Motor neuron (in vitro differentiated cells): ENCODE results near the gene EYS. TPM values are rescaled to one million over a fixed set of nuclear protein-coding genes. Genes with fewer than 3 reads are reported as not detected.

Experiments
- ATAC-seq, 8 experiments: fragments of 200-7000 bp; cut with Tn5 transposase; replicated peaks in 6 of 8; 2 replicates each; pipeline ENCODE4 v1.8.0; 2021; ENCODE audit warnings: mild to moderate bottlenecking in 8 of 8, moderate library complexity in 8 of 8
- H3K27ac ChIP-seq, 2 donors: fragments of 250-450 bp; sonication (Bioruptor Pico); 2 replicates each; pipeline ENCODE4 v1.9.0; 2021; ENCODE audit warnings: antibody characterized with exemption in 2 of 2, mild to moderate bottlenecking in 2 of 2, moderate library complexity in 1 of 2
- H3K4me1 ChIP-seq, 2 donors: fragments of 250-450 bp; sonication (Bioruptor Pico); replicated peaks in 1 of 2; 2 replicates each; pipeline ENCODE4 v1.6.1; 2021; ENCODE audit warnings: antibody characterized with exemption in 2 of 2, mild to moderate bottlenecking in 2 of 2, moderate library complexity in 1 of 2
- H3K4me3 ChIP-seq, 5 donors: fragments of 250-450 bp; sonication (Bioruptor Pico); 2 replicates each; pipeline ENCODE4 v1.9.0; 2021; ENCODE audit warnings: antibody characterized with exemption in 5 of 5, mild to moderate bottlenecking in 5 of 5, moderate library complexity in 4 of 5
- WGBS, 10 experiments: fragments of 450-650 bp; shearing (Covaris generic); methylation state at CpG; one replicate each; pipeline ENCODE4 v1.0.0; 2022; 5-methylcytosine and 5-hydroxymethylcytosine counted together
- in situ Hi-C, 9 experiments: fragments of 400-800 bp; cut with MboI; loops; one replicate each; pipeline ENCODE4 v1.15.0; 2021; ENCODE audit warnings: low sequenced_read_pairs in 9 of 9, low pct_unique_long_range_greater_than_20kb in 2 of 9; ENCODE audit not compliant: unreplicated experiment in 9 of 9
- total RNA-seq, 8 experiments: library from RNA; unstranded; fragments of 300-600 nt; gene quantifications; 2 replicates each; pipeline versions ENCODE4 v1.2.3 to v1.2.4, GENCODE V29; 2022

The EYS gene
- total RNA-seq, 8 experiments from 2014 or later = 0.71 to 3.7 (median 1.2) TPM

- H3K4me3 ChIP-seq = no peak overlapping the region
- in situ Hi-C loops = no loop called here
- no peaks in the 10 kb centered on the region for H3K4me1 ChIP-seq
- WGBS, 10 experiments = 83 to 100% (median 95%) methylated on average over 1 to 2 of the region's 2 CpGs
- ATAC-seq = no peak
- no peak overlapping the region for H3K27ac ChIP-seq
Observed at GRCh38 chr6:63689421-63689820, 2017.6 kb downstream of the EYS start.

GRCh38 chr6:63685446-63686379, 2021.3 kb downstream of the EYS start:
- H3K27ac ChIP-seq = no peak overlapping the region
- no peak for ATAC-seq
- no peak overlapping the region for H3K4me3 ChIP-seq
- 83 to 100% (median 95%) methylated on average over 1 to 4 of the region's 4 CpGs; no CpG with 5 or more reads in 2 of the 10 experiments for WGBS, 10 experiments
- no peaks in the 10 kb centered on the region for H3K4me1 ChIP-seq
- in situ Hi-C loops = no loop called here

GRCh38 chr6:63683071-63683603, 2023.9 kb downstream of the EYS start:
- H3K27ac ChIP-seq = no peak overlapping the region
- 78 to 100% (median 96%) methylated on average over 1 of the region's 1 CpG for WGBS, 10 experiments
- in situ Hi-C loops = no loop called here
- no peak for ATAC-seq
- no peaks in the 10 kb centered on the region for H3K4me1 ChIP-seq
- no peak overlapping the region for H3K4me3 ChIP-seq

- WGBS, 10 experiments = 11 to 100% (median 83%) methylated on average over 1 of the region's 1 CpG
- Histone ChIP-seq H3K4me3 (no peak overlapping the region), H3K27ac (no peak overlapping the region), H3K4me1 (peaks cover 0 to 5% of the 10 kb centered on the region in 2 donors)
- in situ Hi-C loops = no loop called here
- ATAC-seq = peak; percentile 53 to 90 (median 71)
Observed at GRCh38 chr6:63677282-63677681, 2029.7 kb downstream of the EYS start.

GRCh38 chr6:63676412-63677114, 2030.5 kb downstream of the EYS start:
- ATAC-seq = peak in 1 of 8 experiments; percentile 11
- Histone ChIP-seq H3K4me3 (no peak overlapping the region), H3K4me1 (peaks cover 0 to 5% of the 10 kb centered on the region in 2 donors), H3K27ac (no peak overlapping the region)
- WGBS, 10 experiments = 60 to 100% (median 100%) methylated on average over 1 to 3 of the region's 3 CpGs; no CpG with 5 or more reads in 1 of the 10 experiments
- in situ Hi-C loops = no loop called here

- Histone ChIP-seq H3K4me1 (peaks cover 0 to 5% of the 10 kb centered on the region in 2 donors), H3K4me3 (no peak overlapping the region), H3K27ac (no peak overlapping the region)
- ATAC-seq = no peak
- WGBS, 10 experiments = 67 to 100% (median 80%) methylated on average over 1 of the region's 1 CpG; no CpG with 5 or more reads in 2 of the 10 experiments
- in situ Hi-C loops = no loop called here
Observed at GRCh38 chr6:63675138-63675537, 2031.9 kb downstream of the EYS start.

- no peak for ATAC-seq
- WGBS, 10 experiments = 0 to 100% (median 63%) methylated on average over 1 to 3 of the region's 3 CpGs; no CpG with 5 or more reads in 2 of the 10 experiments
- H3K27ac ChIP-seq = no peak overlapping the region
- in situ Hi-C loops = no loop called here
- no peak overlapping the region for H3K4me3 ChIP-seq
- H3K4me1 ChIP-seq = peaks cover 0 to 5% of the 10 kb centered on the region in 2 donors
Observed at GRCh38 chr6:63674635-63675034, 2032.4 kb downstream of the EYS start.

GRCh38 chr6:63673692-63674091, 2033.3 kb downstream of the EYS start:
- peaks cover 0 to 5% of the 10 kb centered on the region in 2 donors for H3K4me1 ChIP-seq
- H3K4me3 ChIP-seq = no peak overlapping the region
- WGBS, 10 experiments = 87 to 100% (median 94%) methylated on average over 1 to 2 of the region's 2 CpGs; no CpG with 5 or more reads in 2 of the 10 experiments
- no peak overlapping the region for H3K27ac ChIP-seq
- ATAC-seq = no peak
- in situ Hi-C loops = no loop called here

- Histone ChIP-seq H3K4me3 (no peak overlapping the region), H3K4me1 (peaks cover 0 to 5% of the 10 kb centered on the region in 2 donors), H3K27ac (no peak overlapping the region)
- in situ Hi-C loops = no loop called here
- 83 to 100% (median 100%) methylated on average over 1 to 3 of the region's 3 CpGs; no CpG with 5 or more reads in 1 of the 10 experiments for WGBS, 10 experiments
- ATAC-seq = no peak
Observed at GRCh38 chr6:63672582-63673129, 2034.4 kb downstream of the EYS start.

GRCh38 chr6:63671098-63671754, 2035.8 kb downstream of the EYS start:
- 57 to 100% (median 79%) methylated on average over 3 to 6 of the region's 6 CpGs for WGBS, 10 experiments
- Histone ChIP-seq H3K27ac (no peak overlapping the region), H3K4me3 (no peak overlapping the region), H3K4me1 (no peaks in the 10 kb centered on the region)
- in situ Hi-C loops = no loop called here
- ATAC-seq = no peak
